ENCODE measurements around the gene DGKG.

Gene DGKG

DNA sequence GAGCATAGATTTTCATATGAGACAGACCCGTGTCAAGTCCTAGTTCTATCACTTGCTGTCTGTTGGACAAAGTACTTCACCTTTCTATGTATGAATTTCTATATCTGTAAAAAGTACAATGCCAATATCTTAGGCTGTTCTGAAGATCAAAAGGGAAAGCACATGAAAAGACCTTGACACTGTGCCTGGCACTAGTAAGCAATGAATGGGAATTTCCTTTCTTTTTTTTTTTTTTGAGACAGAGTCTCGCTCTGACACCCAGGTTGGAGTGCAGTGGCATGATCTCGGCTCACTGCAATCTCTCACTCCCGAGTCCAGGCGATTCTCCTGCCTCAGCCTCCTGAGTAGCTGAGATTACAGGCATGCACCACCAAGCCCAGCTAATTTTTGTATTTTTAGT lies 217.8 kb downstream of the DGKG start:
- H3K4me3 ChIP-seq (ENCODE audit: low read depth, low read length): no peak overlapping the region
- TF ChIP-seq, protein P1, sequence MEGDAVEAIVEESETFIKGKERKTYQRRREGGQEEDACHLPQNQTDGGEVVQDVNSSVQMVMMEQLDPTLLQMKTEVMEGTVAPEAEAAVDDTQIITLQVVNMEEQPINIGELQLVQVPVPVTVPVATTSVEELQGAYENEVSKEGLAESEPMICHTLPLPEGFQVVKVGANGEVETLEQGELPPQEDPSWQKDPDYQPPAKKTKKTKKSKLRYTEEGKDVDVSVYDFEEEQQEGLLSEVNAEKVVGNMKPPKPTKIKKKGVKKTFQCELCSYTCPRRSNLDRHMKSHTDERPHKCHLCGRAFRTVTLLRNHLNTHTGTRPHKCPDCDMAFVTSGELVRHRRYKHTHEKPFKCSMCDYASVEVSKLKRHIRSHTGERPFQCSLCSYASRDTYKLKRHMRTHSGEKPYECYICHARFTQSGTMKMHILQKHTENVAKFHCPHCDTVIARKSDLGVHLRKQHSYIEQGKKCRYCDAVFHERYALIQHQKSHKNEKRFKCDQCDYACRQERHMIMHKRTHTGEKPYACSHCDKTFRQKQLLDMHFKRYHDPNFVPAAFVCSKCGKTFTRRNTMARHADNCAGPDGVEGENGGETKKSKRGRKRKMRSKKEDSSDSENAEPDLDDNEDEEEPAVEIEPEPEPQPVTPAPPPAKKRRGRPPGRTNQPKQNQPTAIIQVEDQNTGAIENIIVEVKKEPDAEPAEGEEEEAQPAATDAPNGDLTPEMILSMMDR (IDR thresholded peaks at IDR 0.05; ENCODE audit: insufficient read depth, low read depth, low read length, missing control alignments): no peak
- no peak for DNase-seq (ENCODE audit: low read depth)

DNA sequence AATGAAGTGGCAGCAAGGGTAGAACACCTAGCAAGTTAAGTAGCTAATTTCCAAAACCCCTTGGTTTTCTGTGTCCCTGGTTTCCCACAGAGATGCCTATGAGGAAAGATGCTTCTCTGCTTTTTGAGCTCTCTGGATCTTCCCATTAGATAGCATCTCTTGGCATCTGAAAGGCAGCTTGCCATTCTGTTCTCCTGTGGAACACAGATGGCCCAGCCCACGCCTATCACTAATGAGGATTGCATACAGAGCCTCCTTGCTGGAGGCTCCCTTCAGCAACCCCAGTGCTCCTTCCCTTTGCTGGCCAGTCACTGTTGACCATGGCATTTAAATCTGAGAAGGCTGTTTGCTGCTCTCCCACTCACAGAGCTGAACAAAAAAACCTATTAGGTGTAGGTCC lies 218.8 kb downstream of the DGKG start:
- H3K4me3 ChIP-seq (ENCODE audit: low read depth, low read length): no peak overlapping the region
- DNase-seq (ENCODE audit: low read depth): no peak
- TF ChIP-seq, protein P1 (IDR thresholded peaks at IDR 0.05; ENCODE audit: insufficient read depth, low read depth, low read length, missing control alignments): no peak

DNA sequence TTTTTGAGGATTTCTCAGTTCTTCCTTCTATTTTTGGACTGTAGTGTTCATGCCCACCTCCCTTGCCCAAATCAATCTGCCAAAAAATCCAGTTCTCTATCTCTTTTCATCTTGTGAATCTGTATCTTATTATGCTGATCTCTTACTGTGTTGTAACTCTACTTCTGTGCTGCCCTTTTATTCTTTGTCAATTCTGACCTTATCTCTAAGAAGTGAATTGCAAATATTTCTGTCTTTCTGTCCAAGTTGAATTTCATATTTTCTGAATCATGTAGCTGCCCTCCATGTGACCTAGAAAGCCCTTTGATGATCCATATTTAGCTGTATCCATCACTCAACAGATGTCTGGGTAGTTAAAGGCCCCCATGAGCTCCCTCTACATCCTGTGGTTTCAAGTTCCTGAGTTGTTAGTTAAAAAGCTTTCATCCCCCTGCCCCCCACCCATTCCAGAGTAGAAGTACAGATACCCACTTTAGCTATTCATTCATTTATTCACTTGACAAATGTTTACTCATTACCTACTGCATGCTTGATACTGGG lies 219.6 kb downstream of the DGKG start:
- DNase-seq (ENCODE audit: low read depth): no peak
- no peak overlapping the region for H3K4me3 ChIP-seq (ENCODE audit: low read depth, low read length)
- TF ChIP-seq, protein P1 (IDR thresholded peaks at IDR 0.05; ENCODE audit: insufficient read depth, low read depth, low read length, missing control alignments): no peak

DNA sequence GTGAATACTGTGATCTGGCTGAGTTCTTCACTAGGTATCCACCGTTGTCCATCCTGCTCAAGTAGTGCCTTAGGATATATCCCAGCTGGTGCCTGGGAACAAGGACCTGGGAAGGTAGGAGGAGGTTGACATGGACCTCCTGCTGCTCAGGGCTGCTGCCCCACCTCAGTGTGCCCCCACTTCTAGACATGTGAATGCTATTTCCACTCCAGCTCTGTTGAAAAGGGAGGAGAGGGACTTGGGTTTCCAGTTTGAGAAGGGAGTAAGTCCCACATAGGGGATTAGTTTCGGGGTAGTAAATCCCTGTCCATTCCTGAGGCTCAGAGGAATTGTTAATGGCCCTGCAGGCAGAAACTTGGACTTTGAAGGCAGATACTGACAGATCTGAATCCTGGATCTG lies 220.2 kb downstream of the DGKG start:
- TF ChIP-seq, protein P1 (IDR thresholded peaks at IDR 0.05; ENCODE audit: insufficient read depth, low read depth, low read length, missing control alignments): no peak
- DNase-seq (ENCODE audit: low read depth): no peak
- H3K4me3 ChIP-seq (ENCODE audit: low read depth, low read length): no peak overlapping the region

DNA sequence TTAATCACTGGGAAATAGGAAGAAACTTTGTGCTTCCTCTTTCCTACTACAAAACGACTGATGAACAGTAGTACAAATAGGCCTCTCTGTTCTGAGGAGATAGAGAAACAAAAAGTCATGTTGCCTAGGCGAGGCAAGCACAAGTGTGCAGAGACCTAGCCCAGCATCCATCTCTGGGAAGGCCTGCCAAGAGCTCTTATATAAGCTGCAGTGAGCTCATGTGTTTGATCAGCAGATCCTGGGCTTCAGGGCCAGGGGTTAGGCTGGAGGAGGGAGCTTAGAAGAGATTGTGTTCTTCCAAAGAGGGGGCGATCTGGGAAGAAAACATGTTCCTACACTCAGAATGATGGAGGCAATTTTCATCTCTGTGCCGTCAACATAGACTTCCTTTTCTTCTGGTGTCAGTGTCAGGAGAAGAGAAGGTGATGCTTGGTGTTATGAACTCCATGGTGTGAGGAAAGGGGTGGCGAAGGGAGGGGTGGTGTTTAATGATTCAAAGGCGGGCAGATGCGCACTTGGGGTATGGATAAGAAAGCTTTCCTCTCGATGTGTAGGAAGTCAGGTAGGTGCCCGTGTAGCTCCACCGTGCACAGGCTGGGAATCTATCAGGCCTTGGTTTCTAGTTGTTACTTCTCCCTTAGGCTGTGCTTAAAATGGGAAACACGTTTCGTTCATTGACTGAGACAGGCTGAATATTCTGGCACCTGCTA lies 223.6 kb downstream of the DGKG start:
- DNase-seq (ENCODE audit: low read depth): no peak
- no peak overlapping the region for H3K4me3 ChIP-seq (ENCODE audit: low read depth, low read length)
- TF ChIP-seq, protein P1 (IDR thresholded peaks at IDR 0.05; ENCODE audit: insufficient read depth, low read depth, low read length, missing control alignments): no peak

DNA sequence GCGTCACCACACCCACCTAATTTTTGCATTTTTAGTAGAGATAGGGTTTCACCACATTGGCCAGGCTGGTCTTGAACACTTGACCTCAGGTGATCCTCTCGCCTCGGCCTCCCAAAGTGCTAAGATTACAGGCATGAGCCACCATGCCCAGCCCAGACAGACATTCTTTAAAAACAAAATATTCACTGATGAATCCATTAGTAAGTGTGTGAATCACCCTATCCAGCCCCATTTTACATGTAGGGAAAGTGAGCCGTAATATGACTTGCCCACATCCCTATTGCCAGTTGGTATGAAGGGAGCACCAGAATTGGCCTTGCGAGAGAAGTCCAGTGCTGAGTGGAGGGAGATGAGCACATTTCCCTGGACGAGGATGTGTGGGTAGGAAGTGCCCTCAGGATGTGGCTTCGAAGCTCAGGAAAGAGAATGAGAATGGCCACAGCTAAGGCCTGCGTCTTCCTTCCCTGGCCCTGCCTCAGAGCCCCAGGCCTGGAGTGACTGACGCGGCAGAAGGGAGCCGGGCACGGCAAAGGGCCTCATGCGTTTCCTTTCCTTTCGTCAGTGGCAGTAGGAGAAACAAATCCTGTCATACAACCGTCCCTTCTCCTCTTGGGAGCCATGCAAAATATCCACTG lies 224.9 kb downstream of the DGKG start:
- DNase-seq (ENCODE audit: low read depth): no peak
- no peak overlapping the region for H3K4me3 ChIP-seq (ENCODE audit: low read depth, low read length)
- TF ChIP-seq, protein P1 (IDR thresholded peaks at IDR 0.05; ENCODE audit: insufficient read depth, low read depth, low read length, missing control alignments): no peak
